MV-4-11 (cell line): ENCODE data around the gene IL17REL.
A peak's percentile ranks its signal among the peaks of the same experiment; 100 is the strongest.

Source experiments
- DNase-seq: peaks from one replicate; lab custom pipeline; 2025; lab: John Stamatoyannopoulos, UW

The IL17REL gene

DNA sequence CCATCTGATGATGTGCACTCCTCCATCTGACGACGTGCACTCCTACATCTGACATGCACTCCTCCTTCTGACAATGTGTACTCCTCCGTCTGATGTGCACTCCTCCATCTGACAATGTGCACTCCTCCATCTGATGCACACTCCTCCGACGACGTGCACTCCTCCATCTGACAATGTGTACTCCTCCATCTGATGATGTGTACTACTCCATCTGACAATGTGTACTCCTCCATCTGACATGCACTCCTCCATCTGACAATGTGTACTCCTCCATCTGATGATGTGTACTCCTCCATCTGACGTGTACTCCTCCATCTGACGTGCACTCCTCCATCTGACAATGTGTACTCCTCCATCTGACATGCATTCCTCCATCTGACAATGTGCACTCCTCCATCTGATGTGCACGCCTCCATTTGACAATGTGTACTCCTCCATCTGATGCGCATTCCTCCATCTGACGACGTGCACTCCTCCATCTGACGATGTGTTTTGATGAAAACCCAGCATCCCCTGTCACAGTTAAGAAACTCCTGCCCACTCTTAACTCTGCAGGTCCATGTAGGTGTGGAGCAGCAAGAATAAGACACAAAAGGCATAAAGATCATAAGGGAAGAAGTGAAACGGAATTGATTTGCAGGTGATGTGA lies 9.7 kb upstream of the IL17REL start:
- DNase-seq: no peak

DNA sequence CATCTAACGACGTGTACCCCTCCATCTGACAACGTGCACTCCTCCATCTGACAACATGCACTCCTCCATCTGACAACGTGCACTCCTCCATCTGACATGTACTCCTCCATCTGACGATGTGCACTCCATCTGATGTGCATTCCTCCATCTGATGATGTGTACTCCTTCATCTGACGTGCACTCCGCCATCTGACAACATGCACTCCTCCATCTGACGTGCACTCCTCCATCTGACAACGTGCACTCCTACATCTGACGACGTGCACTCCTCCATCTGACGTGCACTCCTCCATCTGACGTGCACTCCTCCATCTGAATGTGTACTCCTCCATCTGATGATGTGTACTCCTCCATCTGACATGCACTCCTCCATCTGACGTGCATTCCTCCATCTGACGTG lies 8.0 kb upstream of the IL17REL start:
- no peak for DNase-seq

DNA sequence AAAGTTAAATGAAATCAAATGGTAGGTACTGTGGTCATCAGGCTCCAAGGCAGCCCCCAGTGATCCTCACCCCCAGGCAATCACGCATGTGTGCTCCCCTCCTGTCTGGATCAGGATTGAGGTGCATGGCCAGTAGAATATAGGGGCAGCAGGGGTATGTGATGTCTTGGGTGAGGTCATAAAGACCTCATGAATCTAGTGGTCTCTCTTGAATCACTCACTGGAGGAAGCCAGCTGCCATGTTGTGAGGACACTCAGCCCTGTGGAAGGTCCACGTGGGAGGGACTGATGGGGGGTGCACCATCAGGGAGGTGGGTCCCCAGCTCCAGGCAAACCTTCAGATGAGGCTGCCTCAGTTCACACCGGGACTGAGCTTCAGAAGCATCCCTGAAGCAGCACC lies 6.8 kb upstream of the IL17REL start:
- no peak for DNase-seq

DNA sequence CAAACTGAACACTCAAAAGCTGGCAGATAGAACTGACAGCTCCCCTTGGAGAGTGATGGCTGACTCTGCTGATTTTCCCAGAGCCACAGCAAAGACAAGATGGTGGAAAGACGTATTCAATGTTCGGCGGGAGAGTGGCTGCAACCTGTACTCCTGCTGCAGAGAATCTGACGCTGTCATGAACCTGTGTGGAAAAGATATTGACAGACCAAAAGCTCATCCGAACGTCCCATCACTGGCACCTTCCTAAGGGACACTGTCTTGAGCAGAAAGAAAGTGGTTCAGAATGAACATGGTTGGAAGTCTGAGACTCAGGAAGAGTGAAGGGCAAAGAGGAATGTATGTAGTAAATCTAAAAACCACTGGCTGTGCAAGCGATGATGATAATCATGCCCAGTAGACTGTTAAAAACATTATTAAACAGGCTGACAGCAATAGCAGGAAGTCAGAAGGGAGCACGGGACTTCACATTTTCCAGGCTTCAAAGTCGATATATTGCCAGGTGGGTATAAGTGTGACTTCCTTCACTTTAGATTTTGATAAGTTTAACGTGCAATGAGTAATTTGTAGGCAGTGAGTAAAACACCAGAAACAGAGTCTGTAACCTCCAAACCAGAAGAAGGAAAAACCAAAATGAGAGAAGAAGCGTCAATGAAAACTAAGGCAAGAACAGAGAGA lies 6.2 kb upstream of the IL17REL start:
- no peak for DNase-seq

DNA sequence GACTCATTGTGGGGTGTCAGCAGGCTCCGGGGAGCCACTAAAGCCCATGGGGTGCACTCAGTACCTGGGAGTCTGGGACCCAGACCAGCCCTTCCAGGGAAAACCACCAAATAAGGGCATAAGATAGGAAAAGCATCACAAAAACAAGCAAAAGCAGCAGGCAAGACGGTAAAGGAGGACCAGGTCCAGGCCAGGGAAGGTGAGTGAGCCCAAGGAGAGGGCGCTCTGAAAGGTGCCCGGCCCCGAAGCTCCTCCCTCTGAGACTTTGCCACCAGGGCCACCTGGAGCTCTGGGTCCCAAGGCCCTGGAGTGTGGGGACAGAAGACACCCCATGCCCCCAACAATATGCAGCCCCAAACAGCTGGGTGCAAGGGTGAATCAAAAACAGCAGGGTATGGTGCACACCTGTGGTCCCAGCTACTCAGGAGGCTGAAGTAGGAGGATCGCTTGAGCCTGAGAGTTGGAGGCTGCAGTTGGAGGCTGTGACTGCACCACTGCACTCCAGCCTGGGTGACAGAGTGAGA lies 5.2 kb upstream of the IL17REL start:
- no peak for DNase-seq

DNA sequence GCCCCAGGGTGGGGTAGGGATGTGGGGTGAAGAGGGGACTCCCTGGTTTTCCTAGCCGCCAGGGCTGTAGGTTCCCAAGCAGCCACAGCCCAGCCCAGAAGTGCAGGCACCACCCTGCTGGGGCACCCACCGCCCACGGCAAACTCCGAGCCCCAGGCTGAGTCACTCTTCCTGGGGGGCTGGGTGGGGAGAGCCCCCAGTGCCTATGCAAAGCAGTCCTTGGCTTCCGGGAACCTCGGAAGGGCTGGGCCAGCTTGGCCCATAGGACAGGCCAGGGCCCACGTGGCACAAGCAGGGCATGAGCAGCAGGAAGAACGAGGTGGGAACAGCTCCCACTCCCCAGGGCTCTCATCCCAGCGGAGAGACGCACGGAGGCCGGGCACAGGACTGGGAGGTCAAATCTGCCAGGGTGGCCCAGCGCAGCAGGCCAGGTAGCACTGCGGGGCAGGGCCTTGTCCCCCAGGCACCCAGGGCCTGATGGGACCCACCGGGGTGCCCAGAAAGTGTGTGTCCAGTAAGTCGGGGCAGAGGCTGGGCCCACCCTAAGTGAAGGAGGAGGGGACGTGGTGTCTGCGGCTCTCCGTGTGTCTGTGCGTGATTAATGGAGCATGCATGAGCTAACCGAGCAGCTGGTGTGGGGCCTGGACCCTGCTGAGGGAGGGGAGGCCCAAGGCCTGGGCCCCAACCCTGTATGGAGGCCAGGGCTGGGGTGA lies 4.6 kb upstream of the IL17REL start:
- DNase-seq: no peak

DNA sequence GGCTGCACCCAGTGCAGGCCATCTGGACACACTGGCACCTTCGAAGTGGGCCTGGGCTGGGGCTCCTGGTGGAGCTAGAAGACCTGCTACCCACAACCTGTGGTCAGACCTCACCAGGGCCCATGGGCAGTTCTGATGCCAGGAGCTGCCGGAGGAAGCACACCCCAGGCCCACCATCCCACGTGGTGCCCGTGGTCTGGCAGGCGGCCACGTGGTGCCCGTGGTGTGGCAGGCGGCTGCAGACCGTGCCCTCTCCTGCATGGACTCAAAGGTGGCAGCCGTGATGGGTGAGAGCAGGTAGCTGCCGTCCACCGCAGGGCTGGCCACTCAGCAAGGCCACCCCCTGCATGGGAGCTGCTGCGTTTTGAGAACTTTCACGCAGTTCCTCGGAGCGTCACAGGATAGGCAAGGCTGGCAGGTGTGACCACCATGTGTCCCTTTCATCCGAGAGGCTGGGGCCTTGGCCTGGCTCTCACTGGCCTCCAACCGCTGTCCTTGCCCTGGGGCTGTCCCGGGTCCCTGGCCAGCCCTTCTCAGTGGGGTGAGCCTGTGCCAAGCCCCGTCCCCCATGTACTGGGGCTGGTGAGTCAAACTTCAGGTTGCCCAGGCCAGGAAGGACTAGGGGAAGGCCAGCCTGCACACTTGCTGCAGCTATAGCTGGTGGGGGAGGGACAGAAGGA lies 3.9 kb upstream of the IL17REL start:
- DNase-seq: no peak

DNA sequence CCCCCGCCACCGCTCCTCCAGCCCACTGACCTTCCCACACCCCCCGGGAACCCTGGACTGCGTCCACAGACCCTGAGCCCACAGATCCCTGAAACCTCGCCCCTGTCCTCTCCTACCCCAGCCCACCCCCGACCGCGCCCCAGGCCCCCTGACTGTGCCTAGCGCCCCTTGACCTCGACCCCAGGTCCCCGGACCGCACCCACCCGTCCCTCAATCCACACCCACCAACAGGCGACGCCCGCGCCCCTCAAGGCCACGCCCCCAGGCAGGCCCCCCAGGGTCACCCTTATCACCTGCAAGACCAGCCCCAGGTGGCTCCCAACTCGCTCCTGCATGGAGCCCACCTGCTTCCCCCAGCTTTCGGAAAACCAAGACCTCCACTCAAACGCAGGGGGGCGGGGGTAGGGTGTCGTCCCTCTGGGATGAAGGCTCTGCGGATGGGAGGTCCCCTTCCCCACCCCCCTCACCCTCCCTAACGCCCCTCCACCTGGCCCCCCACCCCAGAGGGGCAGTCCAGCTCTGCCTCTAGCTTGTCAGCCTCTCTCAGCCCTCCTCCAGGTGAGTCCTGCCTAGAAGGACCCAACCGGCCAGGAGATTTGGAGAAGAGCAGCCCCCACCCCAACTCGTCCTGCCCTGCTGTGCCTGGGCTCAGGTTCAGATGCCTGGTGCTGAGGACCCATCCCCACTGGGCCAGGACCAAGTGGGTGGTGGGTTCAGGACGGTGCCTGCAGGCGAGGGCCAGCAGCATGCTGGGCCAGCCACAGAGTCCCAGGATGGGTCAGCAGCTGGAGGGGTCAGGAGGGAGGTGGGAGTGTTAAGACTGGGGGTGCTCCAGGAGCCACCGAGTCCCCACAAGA lies 3.1 kb upstream of the IL17REL start:
- DNase-seq: no peak

DNA sequence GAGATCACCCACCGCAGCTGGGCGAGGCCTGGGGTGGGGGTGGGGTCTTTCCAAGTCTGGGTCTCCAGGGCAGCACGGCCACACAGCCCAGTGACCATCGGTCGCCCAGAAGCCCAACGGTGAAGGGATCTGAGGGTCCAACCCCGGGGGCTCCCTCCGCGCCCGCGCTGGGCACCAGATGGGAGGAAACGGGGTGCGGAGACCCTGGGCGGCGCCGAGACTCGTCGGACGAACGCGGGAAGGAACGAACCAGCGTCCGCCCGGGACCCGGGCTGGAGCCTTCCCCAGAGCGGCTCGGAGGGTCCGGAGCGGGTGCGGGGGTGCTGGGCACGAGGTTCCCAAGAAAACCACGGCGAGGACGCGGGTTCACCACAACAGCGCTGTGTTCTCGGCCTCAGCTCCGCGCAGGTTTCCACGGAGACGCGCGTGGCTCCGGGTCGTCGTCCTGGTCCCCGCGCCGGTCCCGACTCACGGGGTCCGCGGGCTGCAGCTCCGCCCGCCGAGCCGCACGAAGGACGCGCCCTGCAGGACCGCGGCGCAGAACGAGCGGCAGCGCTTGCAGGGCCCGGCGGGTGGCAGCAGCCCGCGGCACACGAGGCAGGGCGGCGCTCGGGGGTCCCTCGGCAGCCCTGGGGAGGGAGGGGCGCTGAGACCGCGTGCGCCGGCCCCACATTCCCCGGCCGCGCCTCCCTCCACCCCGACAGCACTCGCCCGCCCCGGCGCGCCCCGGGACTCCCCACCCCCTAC lies 2.3 kb upstream of the IL17REL start:
- DNase-seq: no peak

DNA sequence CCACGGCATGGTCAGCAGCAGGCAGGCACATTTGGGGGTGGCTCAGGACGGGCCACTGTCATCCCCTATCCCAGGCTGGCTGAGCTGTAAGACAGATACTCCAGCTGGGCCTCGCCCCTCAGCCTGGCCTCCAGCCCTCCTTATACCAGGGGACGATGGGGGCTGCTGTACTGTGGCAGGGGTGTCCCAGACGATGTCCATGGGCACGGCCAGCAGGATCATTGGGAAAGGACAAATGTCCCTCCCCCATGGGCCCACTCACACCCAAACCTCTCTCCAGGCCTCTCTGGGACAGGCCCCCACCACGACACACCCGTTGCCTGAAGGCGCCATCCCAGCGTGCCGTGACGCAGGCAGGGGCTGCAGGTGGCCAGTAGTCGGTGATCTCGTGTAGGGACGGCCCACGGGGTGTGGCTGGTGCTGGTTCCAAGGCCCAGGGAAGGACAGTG lies 1.5 kb upstream of the IL17REL start:
- DNase-seq: no peak

DNA sequence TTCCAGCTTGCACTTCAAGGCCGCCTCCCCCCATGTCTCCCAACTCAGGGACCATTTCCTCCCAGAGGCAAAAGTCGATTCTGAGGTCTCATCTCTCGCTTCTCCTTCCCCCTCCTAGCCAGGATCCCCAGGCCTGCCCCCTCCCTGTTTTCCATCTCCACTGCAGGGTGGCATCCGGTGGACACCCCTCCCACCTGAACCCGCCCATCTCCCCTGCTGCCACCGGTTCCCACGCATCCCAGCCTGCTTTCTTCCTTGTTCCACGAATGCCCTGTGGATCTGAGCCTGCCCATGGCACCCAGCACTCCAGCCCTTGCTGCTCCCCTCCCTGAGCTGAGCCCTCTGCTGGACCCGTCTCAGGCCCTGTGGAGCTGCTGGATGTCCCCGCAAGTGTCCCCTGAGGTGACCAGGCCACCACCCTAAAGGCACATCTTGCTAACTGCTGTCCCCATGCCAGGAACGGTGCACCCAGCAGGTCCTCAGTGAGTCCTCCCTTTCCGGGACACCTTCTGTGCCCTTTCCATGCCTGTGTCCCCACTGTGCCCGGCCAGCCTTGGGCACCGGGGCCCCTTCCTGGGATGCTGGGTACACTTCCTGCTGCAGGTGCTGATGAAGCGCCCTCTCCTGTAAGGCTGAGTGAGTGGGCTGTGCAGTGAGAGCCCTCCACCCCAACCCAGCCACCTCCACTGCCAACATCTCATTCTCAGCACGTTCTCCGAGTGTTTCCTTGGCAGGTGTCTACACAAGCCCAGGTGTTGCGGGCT lies 936 bp downstream of the IL17REL start:
- peak; percentile 17 for DNase-seq

DNA sequence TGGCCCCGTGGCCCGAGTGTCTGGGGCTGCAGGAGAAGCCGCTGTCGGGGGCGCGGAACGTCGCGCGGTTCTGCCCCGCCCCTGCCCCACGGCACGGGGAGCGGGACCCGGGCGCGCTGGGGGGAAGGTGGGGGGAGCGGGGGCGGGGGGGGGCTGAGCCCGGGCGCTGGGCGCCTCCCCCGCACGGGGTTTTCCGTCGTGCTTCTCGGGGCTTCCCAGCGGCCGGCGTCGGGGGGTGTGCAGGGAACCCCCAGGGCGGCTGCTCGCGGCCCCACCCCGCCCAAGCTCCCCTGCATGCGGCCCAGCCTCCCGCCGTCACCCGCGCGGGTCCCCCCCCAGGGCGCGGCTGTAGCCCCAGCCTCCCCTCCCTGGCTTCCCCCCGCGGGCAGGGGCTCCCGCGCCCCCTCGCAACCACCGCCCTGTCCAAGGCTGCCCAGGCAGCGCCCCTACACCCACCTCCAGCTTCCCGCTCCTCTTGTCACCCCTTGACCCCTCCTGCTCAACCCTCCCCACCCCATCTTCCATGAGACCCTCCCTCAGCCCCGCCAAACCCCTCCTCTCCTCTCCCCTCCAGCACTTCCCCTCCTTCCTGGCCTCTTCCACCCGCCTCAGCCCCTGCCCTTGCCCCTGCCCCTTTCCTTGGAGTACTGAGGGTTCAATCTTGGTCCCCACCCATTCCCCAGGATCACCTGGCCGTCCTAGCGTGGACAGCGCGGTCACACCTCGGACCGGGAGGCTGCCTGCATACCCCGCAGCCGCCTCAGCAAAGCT lies 1.7 kb downstream of the IL17REL start:
- no peak for DNase-seq

DNA sequence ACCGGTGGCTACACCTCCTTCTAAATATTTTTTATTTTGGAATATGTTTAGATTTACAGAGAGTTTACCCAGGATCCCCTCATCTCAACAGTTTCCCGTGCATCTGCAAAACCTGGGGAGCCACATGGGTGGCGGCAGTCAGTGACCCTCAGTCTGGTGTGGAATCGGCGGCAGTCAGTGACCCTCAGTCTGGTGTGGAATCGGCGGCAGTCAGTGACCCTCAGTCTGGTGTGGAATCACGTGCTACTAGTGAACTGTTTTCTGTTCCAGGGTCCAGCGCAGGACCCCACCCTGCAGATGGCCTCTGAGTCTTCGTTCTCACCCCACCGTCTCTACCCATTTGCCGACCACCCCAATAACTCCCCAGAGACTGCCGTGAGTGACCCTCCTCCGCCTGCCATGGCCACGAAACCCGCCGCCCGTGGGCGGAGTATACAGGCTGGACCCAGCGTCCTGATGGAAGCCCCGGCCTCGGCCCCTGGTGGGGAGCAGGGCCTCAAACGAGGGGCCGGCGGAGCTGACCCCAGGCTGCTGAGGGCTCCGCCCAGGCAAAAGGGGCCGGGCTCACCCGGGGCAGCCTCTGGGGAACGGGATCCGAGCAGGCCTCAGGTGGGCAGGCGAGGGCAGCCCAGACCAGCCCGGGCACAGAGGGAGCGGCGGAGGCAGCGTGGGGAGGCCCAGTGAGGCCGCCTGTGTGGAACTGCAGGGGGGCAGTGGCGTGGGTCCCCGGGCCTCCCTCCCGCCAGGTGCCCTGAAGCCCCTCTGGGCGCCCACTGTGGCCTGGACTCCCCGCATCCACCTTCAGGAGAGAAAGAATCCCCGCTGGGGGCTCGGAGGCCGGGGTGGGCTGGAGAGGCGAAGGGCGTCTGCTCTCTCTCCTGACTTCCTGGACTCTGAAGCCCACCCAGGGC lies 2.5 kb downstream of the IL17REL start:
- no peak for DNase-seq

DNA sequence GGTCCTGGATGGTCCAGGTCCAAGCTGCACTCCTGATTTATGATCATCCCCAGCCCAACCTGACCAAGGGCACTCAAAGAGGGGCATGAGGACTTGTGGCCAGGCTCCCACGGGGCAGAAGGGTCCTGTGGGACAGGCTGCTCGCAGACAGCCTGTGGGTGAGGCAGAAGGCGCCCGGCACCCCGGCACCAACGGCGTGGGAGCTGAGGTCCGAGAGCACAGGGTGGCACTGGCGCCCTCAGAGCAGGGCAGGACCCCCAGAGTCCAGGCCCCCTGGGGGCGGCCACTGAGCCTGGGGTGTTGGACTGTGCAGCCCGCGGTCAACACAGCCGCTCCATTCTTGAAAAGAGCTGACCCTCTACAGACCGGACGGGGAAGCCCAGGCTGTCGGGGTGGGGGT lies 3.3 kb downstream of the IL17REL start:
- DNase-seq: no peak

DNA sequence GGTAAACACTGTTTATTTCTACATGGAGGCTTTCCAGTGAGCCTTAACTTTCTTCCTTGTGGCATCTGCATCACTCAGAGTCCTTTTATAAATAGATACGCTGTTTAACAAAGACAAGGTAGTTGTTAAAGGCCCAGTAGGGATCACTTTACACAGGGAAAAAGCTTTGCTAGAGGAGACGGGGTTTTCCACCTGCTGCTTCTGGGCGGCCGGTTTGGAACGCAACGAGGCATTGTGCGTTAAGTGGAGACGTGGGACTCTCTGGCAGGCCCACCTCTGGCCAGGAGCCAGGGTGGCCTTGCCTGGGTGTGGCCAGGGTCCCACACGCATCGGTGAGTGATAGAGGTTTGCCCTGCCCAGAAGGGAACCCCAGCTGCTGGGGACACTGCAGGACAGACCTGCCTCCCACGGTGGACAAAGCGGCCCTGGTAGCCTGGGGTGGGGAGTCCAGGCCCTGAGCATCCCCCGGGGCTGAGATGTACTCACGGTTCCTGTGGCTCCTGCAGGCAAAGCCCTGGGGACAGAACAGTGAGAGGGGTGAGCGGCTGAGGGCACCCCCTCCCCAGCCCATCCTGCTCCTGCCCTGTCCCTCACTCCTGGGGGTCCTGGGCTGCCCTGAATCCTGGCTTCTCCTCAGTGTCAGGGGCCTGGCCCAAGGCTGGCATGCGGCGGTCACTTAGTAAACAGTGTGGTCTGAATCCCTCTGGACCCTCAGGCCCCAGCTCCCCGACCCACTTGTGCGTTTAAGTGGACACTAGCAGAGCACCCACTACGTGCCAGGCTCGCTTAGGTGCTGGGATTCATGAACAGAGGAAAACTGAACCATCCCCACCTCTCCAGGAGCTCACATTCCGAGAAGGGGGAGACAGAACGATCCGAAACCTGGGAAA lies 4.2 kb downstream of the IL17REL start:
- no peak for DNase-seq

DNA sequence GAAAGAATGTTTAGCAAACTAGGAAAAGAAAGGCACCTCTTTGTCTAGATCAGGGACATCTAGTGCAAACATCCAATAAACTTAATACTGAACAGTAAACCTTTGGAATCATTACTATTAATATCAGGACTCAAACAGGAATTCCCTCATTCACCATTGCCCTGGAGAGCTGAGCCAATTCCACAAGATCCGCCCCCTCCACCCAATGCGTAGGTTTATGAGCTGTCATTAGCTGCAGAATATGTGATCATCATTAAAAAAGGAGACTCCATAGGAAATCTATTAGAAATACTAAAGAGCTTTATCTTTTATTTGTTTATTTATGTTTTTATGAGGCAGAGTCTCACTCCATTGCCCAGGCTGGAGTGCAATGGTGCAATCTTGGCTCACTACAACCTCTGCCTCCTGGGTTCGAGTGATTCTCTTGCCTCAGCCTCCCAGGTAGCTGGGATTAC lies 5.5 kb downstream of the IL17REL start:
- no peak for DNase-seq

DNA sequence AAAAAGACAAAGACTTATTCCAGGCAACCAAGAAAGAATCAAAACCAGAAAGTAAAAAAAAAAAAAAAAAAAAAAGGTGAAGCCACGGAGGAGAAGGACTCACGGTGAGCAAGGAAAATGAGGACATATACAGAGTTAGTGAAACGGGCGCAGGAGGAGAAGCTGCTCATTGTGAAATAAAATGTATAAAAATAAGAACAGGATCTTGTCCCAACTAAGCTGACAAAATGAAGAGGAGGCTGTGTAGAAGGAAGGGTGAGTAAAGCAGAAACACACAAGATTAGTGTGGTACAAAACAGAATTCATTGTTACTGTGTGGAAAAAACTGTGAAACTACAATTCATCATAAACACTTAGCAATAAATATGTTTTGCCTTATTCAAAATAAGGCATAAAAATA lies 7.6 kb downstream of the IL17REL start:
- DNase-seq: peak; percentile 57
